Umbilical cord (tissue), 2 donors: ENCODE results near the gene SALL1. TPM values are rescaled to one million over a fixed set of nuclear protein-coding genes. Genes with fewer than 3 reads are reported as not detected.

Experiments
- DNase-seq: peaks from one replicate; pipeline ENCODE4 v3.0.0-alpha.2; 2015; ENCODE audit warnings: low spot score
- total RNA-seq: library from RNA; depleted of rRNA; stranded (reverse); fragments of >200 nt; gene quantifications from one replicate; pipeline ENCODE4 v1.2.3, GENCODE V29; 2014; ENCODE audit warnings: low replicate concordance; ENCODE audit not compliant: insufficient read depth

SALL1 gene
- total RNA-seq, 1 donor from 2014 or later, result 1.2 TPM

GRCh38 chr16:51156807-51157200, 5.7 kb upstream of the SALL1 start:
- DNase-seq, result no peak

GRCh38 chr16:51155820-51156806, 5.0 kb upstream of the SALL1 start:
- no peak for DNase-seq

GRCh38 chr16:51155199-51155607, 4.1 kb upstream of the SALL1 start:
- DNase-seq, result no peak

DNA sequence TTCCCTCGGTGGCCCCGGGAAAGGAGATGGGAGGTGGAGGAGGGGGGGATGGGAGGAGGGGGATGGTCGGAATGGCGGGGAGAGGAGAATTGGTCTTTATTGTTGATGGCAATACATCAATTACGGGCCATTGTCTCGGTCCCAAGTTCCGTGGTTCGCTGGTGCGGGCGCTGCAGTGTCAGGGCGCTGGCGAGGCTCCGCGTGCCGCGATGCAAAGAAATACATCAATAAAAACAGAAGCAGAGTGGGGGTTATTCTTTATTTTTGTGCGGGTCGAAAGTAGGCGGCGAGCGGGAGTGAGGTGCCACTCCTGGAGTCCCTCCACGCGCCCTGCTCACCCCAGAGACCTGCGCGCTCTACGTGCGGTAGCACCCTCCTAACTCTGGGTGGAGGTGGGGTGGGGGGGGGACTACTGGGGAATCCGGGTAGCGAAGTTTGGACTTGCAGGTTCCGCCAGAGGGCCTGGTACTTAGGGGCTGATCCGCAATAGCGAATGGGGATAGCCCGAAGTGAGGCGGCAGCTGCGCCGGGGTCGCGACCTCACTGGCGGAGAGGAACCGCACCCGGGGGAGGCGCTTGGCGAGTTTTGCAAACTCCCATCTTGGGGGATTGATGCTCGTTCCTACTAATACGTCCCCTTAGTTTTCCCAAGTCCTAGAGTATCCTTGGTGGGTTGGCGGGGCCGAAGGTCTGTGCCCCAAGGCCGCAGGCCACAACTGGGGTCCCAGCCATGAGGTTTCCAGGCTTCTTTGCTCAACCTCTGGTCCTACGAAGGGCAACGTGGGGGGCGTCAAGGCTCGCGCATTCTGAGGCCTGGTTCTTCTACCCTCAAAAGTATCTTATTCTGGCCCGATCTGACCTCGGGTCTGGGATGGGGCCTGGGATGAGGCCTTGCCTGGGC, 3.5 kb upstream of the SALL1 start:
- no peak for DNase-seq

GRCh38 chr16:51153577-51154031, 2.5 kb upstream of the SALL1 start:
- no peak for DNase-seq

GRCh38 chr16:51152691-51153576, 1.9 kb upstream of the SALL1 start:
- no peak for DNase-seq

DNA sequence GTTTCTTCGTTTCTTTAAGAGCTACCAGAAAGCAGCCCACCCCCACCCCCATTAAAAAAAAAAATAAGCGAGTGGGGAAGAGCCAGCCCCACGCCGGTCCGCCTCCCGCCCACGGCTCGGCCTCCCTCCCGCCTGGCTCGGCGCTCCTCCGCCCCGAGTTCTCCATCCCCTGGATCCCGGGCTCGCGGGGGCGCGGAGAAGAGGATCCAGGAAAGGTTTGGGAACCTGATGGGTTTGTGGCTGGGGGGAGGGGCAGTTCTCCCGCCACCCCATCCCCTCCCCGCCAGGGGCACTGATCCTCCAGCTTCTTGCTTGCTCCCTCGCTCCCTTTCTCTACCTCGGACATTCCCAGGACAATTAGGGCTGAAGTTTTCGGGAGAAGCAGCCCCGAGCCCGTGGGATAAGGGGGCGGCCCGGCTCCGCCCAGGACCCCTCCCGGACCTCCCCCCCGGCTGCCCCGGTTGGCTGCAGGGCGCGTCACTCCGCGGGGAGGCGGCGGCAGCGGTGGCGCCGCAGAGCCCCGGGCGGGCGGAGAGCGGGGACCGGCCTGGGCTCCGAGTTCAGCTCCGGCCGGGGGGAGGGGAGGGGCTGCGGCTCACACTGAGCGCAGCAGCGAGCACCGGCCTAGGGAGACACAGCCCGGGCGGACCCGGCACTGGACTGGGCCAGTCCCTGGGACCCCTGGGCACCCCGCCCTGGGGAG, 1.0 kb upstream of the SALL1 start:
- peak; percentile 30 for DNase-seq

GRCh38 chr16:51151435-51151960, 428 bp upstream of the SALL1 start:
- DNase-seq, result peak; percentile 29

- DNase-seq, result no peak
Observed at GRCh38 chr16:51150165-51150887, 744 bp downstream of the SALL1 start.

- no peak for DNase-seq
Observed at GRCh38 chr16:51149721-51150164, 1.3 kb downstream of the SALL1 start.

DNA sequence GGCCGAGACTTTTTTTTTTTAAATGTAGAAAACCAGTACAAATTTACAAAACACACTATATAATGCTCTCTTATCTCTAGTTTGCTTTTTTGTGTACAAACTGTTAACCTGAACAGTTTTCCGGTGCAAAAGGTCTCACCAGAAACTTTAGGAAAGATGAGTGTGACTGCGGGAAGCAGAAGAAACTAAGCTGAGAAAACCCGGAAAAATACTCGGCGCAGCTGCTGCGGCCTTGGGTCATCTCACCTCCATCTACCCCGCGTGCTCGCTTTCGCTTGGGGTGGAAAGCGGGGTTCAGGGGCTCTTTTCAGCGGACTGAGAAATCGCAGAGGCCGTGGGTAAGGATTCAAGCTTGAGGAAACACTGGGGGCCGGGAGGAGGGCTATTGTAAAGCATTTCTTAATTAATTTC, 1.8 kb downstream of the SALL1 start:
- no peak for DNase-seq

DNA sequence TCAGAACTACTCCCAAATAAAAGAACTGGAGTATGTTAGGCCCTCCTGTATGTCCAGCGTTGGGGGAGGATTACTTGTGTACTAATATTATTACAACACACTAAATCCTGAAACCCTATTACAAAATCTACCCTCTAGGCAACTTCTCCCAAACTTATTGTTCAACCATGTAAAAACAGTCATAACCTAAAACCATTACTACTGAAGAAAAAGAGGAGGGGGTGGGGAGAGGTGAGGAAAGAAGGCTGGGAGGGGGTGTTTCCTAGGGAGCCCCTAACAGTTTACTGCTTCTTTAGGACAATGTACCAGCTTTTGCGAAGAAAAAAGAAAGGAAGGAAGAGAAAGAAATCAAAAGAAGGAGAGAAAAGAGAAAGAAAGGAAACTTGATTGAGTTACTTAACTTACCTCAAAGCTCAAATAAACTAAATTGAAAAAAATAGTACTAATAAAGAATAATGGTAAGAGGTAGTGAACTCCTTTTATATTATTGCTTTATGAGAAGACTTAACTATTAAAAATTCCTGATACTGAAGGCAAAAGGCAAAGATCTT, 2.3 kb downstream of the SALL1 start:
- no peak for DNase-seq

- no peak for DNase-seq
Observed at GRCh38 chr16:51147776-51148677, 3.0 kb downstream of the SALL1 start.

DNA sequence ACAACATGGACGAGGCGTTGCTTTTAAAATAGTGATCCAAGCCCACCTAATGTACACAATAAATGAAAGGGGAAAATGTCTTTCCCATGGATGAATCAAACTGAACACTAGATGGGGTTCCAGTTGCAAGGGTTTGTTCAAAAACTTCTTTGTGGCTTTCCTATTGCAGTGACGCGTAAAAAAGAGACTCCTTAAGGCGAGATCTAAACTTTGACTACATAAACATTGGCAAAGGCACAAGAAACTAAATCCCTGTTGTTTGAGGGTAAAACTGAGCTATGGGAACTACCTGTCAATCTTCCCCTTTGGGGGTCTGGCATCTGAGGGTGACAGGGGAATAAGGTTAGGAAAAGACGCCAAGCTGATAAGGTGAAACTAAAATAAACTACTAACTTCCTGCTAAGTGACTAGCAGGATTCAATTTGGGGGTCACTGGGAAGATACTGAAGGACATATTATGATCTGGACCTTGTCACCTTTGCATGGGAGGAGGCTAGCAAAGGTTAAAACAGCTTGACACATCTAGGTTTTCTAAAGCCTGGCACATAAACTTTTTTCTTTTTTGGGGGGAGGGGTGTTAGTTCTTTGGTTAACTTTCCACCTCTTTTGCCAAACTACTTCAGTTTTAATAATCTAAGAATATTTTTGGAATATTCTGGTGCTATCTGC, 4.7 kb downstream of the SALL1 start:
- DNase-seq, result no peak

- no peak for DNase-seq
Observed at GRCh38 chr16:51144203-51144602, 6.9 kb downstream of the SALL1 start.

- DNase-seq, result no peak
Observed at GRCh38 chr16:51143196-51143977, 7.7 kb downstream of the SALL1 start.

- DNase-seq, result no peak
Observed at GRCh38 chr16:51141541-51141940, 9.5 kb downstream of the SALL1 start.
